T-helper 1 cell treated with Interleukin-12 subunit alpha and Interleukin-12 subunit beta and Interleukin-4 antibody, amounts not matched to agents 30 μg/mL and 1 μg/mL, for 36 hours (primary cell): Measurements from ENCODE around the gene NOS3.
A peak's percentile ranks its signal among the peaks of the same experiment; 100 is the strongest.

ENCODE experiments used
- H3K27ac Mint-ChIP-seq: one replicate; pipeline ENCODE4 v1.8.0; 2021; ENCODE audit warnings: mild to moderate bottlenecking, mixed read lengths
- H3K27me3 Mint-ChIP-seq: one replicate; pipeline ENCODE4 v1.8.0; 2021; ENCODE audit warnings: low read depth, mixed read lengths
- H3K36me3 Mint-ChIP-seq: one replicate; pipeline ENCODE4 v1.8.0; 2021; ENCODE audit warnings: low read depth, mixed read lengths
- H3K4me1 Mint-ChIP-seq: one replicate; pipeline ENCODE4 v1.8.0; 2021; ENCODE audit warnings: low read depth, mixed read lengths
- H3K4me3 Mint-ChIP-seq: one replicate; pipeline ENCODE4 v1.8.0; 2021; ENCODE audit warnings: mild to moderate bottlenecking, moderate library complexity, mixed read lengths
- H3K9me3 Mint-ChIP-seq: one replicate; pipeline ENCODE4 v1.8.0; 2021; ENCODE audit warnings: mixed read lengths

Gene NOS3

GRCh38 chr7:150977382-150978125 is 13.3 kb upstream of the NOS3 start:
- peak overlapping the region; percentile 84 for H3K4me3 Mint-ChIP-seq
- peaks cover 26% of the 10 kb centered on the region for H3K4me1 Mint-ChIP-seq
- H3K27me3 Mint-ChIP-seq, result peaks cover 62% of the 10 kb centered on the region
- no peaks in the 10 kb centered on the region for H3K9me3 Mint-ChIP-seq
- peak overlapping the region; percentile 52 for H3K27ac Mint-ChIP-seq
- H3K36me3 Mint-ChIP-seq, result peaks cover 5% of the 10 kb centered on the region

GRCh38 chr7:150978126-150978789 is 12.6 kb upstream of the NOS3 start, which contains the start of gene KCNH2:
TSS of gene KCNH2 (minus strand) at chr7:150978321. CDS start at chr7:150977913, 408 bp downstream.
- Mint-ChIP-seq H3K4me3 (peak within 1 kb of the TSS; percentile 84), H3K27me3 (peaks cover 69% of the 10 kb centered on the region), H3K36me3 (peaks cover 5% of the 10 kb centered on the region), H3K9me3 (no peaks in the 10 kb centered on the region), H3K27ac (peak within 1 kb of the TSS; percentile 73), H3K4me1 (peaks cover 24% of the 10 kb centered on the region)

- peaks cover 85% of the 10 kb centered on the region for H3K27me3 Mint-ChIP-seq
- H3K36me3 Mint-ChIP-seq, result peaks cover 5% of the 10 kb centered on the region
- H3K4me1 Mint-ChIP-seq, result peaks cover 18% of the 10 kb centered on the region
- H3K27ac Mint-ChIP-seq, result no peak overlapping the region
- no peaks in the 10 kb centered on the region for H3K9me3 Mint-ChIP-seq
- no peak overlapping the region for H3K4me3 Mint-ChIP-seq
Measured at GRCh38 chr7:150979713-150980390, 11.0 kb upstream of the NOS3 start.

GRCh38 chr7:150980663-150981062 is 10.2 kb upstream of the NOS3 start:
- Mint-ChIP-seq H3K27ac (no peak overlapping the region), H3K4me3 (peak overlapping the region; percentile 14), H3K9me3 (no peaks in the 10 kb centered on the region), H3K27me3 (peaks cover 86% of the 10 kb centered on the region), H3K36me3 (peaks cover 3% of the 10 kb centered on the region), H3K4me1 (peaks cover 14% of the 10 kb centered on the region)

GRCh38 chr7:150981644-150982043 is 9.2 kb upstream of the NOS3 start:
- Mint-ChIP-seq H3K4me3 (no peak overlapping the region), H3K27me3 (peaks cover 83% of the 10 kb centered on the region), H3K9me3 (no peaks in the 10 kb centered on the region)

GRCh38 chr7:150982351-150982750 is 8.5 kb upstream of the NOS3 start:
- Mint-ChIP-seq H3K36me3 (no peaks in the 10 kb centered on the region), H3K27ac (no peak overlapping the region), H3K9me3 (no peaks in the 10 kb centered on the region), H3K27me3 (peaks cover 76% of the 10 kb centered on the region), H3K4me3 (no peak overlapping the region), H3K4me1 (peaks cover 9% of the 10 kb centered on the region)

More at GRCh38 chr7:150981644-150982043, 9.2 kb upstream of the NOS3 start:
- Mint-ChIP-seq H3K4me1 (peaks cover 15% of the 10 kb centered on the region), H3K27ac (no peak overlapping the region), H3K36me3 (peaks cover 3% of the 10 kb centered on the region)

GRCh38 chr7:150983893-150984368 is 6.9 kb upstream of the NOS3 start:
- no peak overlapping the region for H3K4me3 Mint-ChIP-seq
- H3K27me3 Mint-ChIP-seq, result peaks cover 73% of the 10 kb centered on the region
- H3K27ac Mint-ChIP-seq, result no peak overlapping the region
- no peaks in the 10 kb centered on the region for H3K36me3 Mint-ChIP-seq
- H3K4me1 Mint-ChIP-seq, result peaks cover 17% of the 10 kb centered on the region
- no peaks in the 10 kb centered on the region for H3K9me3 Mint-ChIP-seq

GRCh38 chr7:150986099-150986512 is 4.7 kb upstream of the NOS3 start:
- no peak overlapping the region for H3K4me3 Mint-ChIP-seq
- H3K9me3 Mint-ChIP-seq, result peaks cover 6% of the 10 kb centered on the region
- peaks cover 19% of the 10 kb centered on the region for H3K4me1 Mint-ChIP-seq
- no peak overlapping the region for H3K27ac Mint-ChIP-seq
- H3K27me3 Mint-ChIP-seq, result peaks cover 53% of the 10 kb centered on the region
- no peaks in the 10 kb centered on the region for H3K36me3 Mint-ChIP-seq

GRCh38 chr7:150986556-150986955 is 4.3 kb upstream of the NOS3 start:
- H3K9me3 Mint-ChIP-seq, result peaks cover 9% of the 10 kb centered on the region
- no peak overlapping the region for H3K4me3 Mint-ChIP-seq
- no peaks in the 10 kb centered on the region for H3K36me3 Mint-ChIP-seq
- peaks cover 49% of the 10 kb centered on the region for H3K27me3 Mint-ChIP-seq
- H3K4me1 Mint-ChIP-seq, result peaks cover 19% of the 10 kb centered on the region
- H3K27ac Mint-ChIP-seq, result no peak overlapping the region

GRCh38 chr7:150988230-150989226 is 2.3 kb upstream of the NOS3 start:
- Mint-ChIP-seq H3K4me3 (peak overlapping the region; percentile 47), H3K9me3 (peaks cover 9% of the 10 kb centered on the region), H3K27ac (no peak overlapping the region), H3K27me3 (peaks cover 30% of the 10 kb centered on the region), H3K4me1 (peaks cover 19% of the 10 kb centered on the region), H3K36me3 (no peaks in the 10 kb centered on the region)

GRCh38 chr7:150989456-150989855 is 1.4 kb upstream of the NOS3 start:
- no peak overlapping the region for H3K4me3 Mint-ChIP-seq
- peaks cover 21% of the 10 kb centered on the region for H3K27me3 Mint-ChIP-seq
- peaks cover 19% of the 10 kb centered on the region for H3K4me1 Mint-ChIP-seq
- peaks cover 9% of the 10 kb centered on the region for H3K9me3 Mint-ChIP-seq
- H3K27ac Mint-ChIP-seq, result peak overlapping the region; percentile 32
- H3K36me3 Mint-ChIP-seq, result no peaks in the 10 kb centered on the region

GRCh38 chr7:150992051-150992640 is 1.3 kb downstream of the NOS3 start:
- no peak overlapping the region for H3K27ac Mint-ChIP-seq
- peaks cover 6% of the 10 kb centered on the region for H3K27me3 Mint-ChIP-seq
- peaks cover 15% of the 10 kb centered on the region for H3K4me1 Mint-ChIP-seq

GRCh38 chr7:150992833-150993302 is 2.1 kb downstream of the NOS3 start:
- no peak overlapping the region for H3K4me3 Mint-ChIP-seq
- peaks cover 9% of the 10 kb centered on the region for H3K9me3 Mint-ChIP-seq
- H3K4me1 Mint-ChIP-seq, result peaks cover 13% of the 10 kb centered on the region
- H3K27me3 Mint-ChIP-seq, result peaks cover 6% of the 10 kb centered on the region
- no peaks in the 10 kb centered on the region for H3K36me3 Mint-ChIP-seq
- H3K27ac Mint-ChIP-seq, result no peak overlapping the region

More at GRCh38 chr7:150992051-150992640, 1.3 kb downstream of the NOS3 start:
- H3K9me3 Mint-ChIP-seq, result peaks cover 9% of the 10 kb centered on the region
- H3K36me3 Mint-ChIP-seq, result no peaks in the 10 kb centered on the region
- H3K4me3 Mint-ChIP-seq, result no peak overlapping the region
